Omental fat pad (tissue), 4 donors: Measurements from ENCODE around the gene FLRT3. TPM values are rescaled to one million over a fixed set of nuclear protein-coding genes. Genes with fewer than 3 reads are reported as not detected.
A peak's percentile ranks its signal among the peaks of the same experiment; 100 is the strongest.

Experiments used
- ATAC-seq: fragments of 150-250 bp; one replicate; pipeline ENCODE4 v1.9.1; 2016; ENCODE audit warnings: mild to moderate bottlenecking, moderate library complexity; ENCODE audit not compliant: low FRiP score
- DNase-seq: peaks from one replicate; pipeline ENCODE4 v3.0.0-alpha.2; 2019; ENCODE audit warnings: low spot score
- total RNA-seq, 4 donors: library from RNA; depleted of rRNA; stranded (reverse); fragments of >200 nt; gene quantifications; one replicate each; pipeline ENCODE4 v1.1.0, GENCODE V29; 2016
- TF ChIP-seq, protein P1 (sequence below), 3 donors: fragments of 450-650 bp; IDR thresholded peaks; one replicate each; pipeline ENCODE4 v1.5.1; 2016 to 2017; ENCODE audit warnings: antibody characterized with exemption in 3 of 3, mild to moderate bottlenecking in 3 of 3, moderate library complexity in 2 of 3

FLRT3 gene
- 10 to 100 TPM in 3 of 4 donors, under 1 TPM in 1; 0.63 to 48.3 (median 17.1) TPM for total RNA-seq

DNA sequence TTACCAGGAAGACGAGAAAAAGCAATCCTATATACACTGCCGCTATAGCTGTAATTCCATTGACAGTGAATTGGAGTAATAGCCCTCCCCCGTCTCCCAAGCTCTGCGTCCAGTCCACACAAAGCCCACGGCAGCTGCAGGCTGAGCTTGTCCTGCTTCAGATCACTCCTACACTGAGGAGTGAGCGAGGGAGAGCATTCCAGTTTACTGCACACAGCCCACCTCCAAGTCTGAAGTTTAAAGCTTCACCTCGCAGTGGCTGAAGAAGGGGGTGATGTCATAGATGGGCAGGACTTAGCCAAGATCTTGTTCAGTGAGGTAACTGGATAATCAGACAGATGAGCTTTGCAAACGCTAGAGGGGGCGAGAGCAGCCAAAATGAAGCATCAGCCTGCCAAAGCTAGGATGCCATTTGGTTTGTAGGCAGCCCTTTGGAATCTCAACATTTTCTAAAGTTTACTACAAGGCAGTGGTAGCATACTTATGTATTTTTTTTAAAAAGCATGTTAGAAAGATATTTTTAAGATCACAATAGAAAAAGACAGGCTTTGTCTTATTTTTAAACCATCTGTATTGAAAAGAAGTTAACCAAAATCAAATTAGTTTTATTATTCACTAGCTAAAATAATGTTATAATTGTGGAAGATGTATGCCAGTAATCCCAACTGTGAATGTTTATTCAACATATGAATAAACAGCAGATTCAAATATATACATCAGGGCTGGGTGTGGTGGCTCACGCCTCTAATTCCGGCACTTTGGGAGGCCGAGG is at the start of gene FLRT3:
Gene FLRT3, minus strand, starts transcription at position 213 of the 772 bp plus-strand sequence. CDS start 10,106 bp downstream, outside the sequence.
- TF ChIP-seq, protein P1, sequence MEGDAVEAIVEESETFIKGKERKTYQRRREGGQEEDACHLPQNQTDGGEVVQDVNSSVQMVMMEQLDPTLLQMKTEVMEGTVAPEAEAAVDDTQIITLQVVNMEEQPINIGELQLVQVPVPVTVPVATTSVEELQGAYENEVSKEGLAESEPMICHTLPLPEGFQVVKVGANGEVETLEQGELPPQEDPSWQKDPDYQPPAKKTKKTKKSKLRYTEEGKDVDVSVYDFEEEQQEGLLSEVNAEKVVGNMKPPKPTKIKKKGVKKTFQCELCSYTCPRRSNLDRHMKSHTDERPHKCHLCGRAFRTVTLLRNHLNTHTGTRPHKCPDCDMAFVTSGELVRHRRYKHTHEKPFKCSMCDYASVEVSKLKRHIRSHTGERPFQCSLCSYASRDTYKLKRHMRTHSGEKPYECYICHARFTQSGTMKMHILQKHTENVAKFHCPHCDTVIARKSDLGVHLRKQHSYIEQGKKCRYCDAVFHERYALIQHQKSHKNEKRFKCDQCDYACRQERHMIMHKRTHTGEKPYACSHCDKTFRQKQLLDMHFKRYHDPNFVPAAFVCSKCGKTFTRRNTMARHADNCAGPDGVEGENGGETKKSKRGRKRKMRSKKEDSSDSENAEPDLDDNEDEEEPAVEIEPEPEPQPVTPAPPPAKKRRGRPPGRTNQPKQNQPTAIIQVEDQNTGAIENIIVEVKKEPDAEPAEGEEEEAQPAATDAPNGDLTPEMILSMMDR (IDR thresholded peaks at IDR 0.05), result no peak
- ATAC-seq, result peak; percentile 95
- peak; percentile 32 for DNase-seq

DNA sequence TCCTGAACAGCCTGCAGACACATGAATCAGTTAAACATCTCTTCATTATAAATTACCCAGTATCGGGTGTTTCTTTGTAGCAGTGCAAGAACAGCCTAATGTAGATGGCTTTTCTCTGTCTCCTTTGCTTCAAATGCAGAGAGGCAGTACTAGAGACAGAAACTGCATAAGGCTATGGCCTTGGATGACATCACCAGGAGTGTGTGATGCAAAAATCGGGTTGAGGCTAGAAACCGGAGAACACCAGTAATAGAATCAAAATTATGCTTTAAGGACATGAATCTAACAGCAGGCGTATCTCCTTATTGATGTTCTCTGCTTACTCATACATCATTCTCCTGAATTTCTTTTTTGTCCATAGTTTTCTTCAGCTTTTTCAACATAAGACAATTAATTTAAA is 49.3 kb upstream of the FLRT3 start:
- TF ChIP-seq, protein P1 (IDR thresholded peaks at IDR 0.05), result no peak
- no peak for DNase-seq
- no peak for ATAC-seq

DNA sequence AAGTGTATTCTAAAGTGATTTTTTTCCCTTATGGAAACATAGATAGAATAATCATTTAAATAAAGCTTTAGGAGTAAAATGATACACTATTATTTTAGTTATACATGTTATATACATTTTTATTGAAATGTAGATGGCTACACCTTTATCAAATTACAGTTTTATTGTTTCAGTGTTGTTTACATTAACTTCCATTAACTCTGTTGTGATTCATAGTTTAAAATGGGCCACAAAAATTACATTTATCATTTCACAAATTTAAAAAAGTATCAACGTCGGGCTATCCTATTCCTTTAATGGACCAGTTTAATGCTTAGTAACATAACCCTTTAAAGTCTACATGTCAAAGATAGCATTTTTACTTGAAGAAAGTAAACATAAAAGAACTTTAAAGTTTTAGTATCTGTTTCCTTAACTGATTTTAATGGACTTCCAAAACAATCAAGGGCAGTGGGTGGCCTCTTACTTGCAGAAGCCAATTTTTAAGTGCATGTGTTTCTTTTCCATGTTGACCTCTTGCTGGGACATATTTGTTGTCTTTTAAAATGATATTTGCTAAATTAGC is 47.8 kb upstream of the FLRT3 start:
- TF ChIP-seq, protein P1 (IDR thresholded peaks at IDR 0.05), result no peak
- ATAC-seq, result no peak
- no peak for DNase-seq

DNA sequence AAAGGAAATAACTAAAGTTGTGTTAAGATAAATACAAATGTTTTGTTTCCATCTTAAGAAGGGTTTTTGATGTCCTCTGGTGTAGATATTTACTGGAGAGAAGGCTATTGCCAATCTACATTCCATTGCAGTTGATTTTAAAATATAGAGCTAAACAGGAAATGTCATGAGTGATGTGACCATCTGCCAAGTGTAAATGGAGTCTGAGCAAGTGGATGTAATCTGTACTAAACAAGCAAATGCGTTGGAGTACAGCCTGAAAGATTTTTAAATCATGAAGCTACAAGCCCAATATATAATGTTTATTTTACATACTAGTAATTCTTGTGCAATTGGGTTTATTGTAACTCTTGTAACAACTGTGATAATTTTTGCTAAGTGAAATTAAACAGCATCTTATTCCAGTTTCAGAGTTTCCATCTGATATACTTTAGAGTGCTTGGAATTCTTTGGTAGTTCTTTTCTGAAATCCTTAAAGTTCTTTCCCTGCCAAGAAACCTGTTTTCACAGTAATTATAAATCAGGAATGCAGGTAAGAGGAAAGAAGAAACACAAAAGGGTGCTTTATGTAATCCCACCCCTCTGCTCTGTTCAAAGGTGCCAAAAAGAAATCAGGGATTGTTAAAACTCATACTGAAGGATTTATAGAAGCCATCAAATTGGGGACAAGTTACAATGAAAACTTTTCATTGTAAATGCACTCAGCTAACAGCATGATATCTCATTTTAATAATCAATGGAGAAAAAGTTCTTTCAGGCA is 47.2 kb upstream of the FLRT3 start:
- no peak for ATAC-seq
- no peak for DNase-seq
- TF ChIP-seq, protein P1 (IDR thresholded peaks at IDR 0.05), result no peak

DNA sequence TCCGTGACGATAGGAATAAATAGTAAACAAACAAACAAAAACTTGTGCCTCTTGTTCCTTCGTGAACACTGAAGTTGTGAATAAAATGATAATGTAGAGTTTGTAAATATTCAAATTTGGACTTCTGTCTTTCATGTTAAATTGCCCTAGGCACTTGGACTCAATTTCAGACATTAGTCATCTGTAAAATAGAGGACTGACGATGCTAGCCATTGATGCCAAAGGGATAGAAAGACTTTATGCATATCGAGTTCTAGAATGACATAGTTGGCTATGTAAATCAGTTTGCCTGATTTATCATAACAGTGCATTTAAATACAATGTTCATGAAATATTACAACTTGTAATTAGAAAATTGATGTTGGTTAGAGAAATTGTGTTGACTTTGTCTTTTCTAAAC is 45.9 kb upstream of the FLRT3 start:
- ATAC-seq, result no peak
- TF ChIP-seq, protein P1 (IDR thresholded peaks at IDR 0.05), result no peak
- DNase-seq, result no peak

DNA sequence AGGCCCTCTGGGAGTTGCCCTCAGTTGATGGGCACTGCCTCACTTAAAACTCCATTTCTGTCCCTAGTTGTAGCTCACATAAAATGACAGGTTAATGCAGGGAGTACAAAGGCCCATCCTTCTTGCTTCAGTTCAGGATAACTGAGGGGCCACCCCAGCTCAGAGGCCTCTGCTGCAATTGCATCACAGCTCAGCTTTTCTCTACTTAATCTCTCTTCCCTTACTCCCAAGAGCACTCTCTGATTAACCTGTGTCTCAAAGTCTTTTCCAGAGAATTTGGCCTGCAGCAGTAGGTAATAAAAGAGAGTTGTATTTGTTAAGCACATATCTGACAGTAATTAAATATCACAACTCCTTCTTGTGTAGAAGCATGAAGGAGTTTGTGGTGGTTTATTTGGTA is 40.9 kb upstream of the FLRT3 start:
- DNase-seq, result no peak
- TF ChIP-seq, protein P1 (IDR thresholded peaks at IDR 0.05), result no peak
- ATAC-seq, result no peak
